Metanephros (tissue), 1 donor: ENCODE results near the gene SLC26A9. TPM values are rescaled to one million over a fixed set of nuclear protein-coding genes. Genes with fewer than 3 reads are reported as not detected.

Experiments
- total RNA-seq: library from RNA; depleted of rRNA; stranded (reverse); fragments of >200 nt; gene quantifications from one replicate; pipeline ENCODE4 v1.2.3, GENCODE V29; 2014

The SLC26A9 gene, protein sequence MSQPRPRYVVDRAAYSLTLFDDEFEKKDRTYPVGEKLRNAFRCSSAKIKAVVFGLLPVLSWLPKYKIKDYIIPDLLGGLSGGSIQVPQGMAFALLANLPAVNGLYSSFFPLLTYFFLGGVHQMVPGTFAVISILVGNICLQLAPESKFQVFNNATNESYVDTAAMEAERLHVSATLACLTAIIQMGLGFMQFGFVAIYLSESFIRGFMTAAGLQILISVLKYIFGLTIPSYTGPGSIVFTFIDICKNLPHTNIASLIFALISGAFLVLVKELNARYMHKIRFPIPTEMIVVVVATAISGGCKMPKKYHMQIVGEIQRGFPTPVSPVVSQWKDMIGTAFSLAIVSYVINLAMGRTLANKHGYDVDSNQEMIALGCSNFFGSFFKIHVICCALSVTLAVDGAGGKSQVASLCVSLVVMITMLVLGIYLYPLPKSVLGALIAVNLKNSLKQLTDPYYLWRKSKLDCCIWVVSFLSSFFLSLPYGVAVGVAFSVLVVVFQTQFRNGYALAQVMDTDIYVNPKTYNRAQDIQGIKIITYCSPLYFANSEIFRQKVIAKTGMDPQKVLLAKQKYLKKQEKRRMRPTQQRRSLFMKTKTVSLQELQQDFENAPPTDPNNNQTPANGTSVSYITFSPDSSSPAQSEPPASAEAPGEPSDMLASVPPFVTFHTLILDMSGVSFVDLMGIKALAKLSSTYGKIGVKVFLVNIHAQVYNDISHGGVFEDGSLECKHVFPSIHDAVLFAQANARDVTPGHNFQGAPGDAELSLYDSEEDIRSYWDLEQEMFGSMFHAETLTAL
- total RNA-seq, result 0.29 TPM

DNA sequence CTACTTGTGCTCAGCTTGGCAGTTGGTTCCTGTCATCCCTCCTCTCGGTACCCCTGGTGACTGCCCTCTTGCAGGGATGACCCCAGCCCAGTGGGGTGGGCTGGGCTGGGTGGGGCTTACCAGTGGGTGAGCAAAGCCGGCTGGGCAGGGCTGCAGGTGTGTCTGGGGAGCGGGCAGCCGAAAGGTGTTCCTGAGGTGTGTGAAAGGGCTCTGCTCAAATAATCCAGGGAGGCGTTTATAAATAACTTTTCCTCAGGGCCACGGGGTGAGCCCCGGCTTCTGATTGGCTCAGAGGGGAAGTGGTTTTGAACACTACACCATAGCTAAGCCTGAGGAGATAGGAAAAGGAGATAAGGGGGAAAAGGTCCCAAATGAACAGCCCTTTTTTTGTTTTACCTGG, at the start of gene SLC26A9:
Gene SLC26A9 (minus strand): TSS at position 212 of the 400 bp plus-strand sequence. CDS start 7,636 bp downstream, outside the sequence.

Other genes with a start within 250 kb of the SLC26A9 start
- gene NUCKS1, start 193.3 kb downstream of the SLC26A9 start, total RNA-seq, result 158 TPM
- 16.2 TPM for gene RAB29, start 168.0 kb downstream of the SLC26A9 start, total RNA-seq
- gene SLC41A1, start 130.3 kb downstream of the SLC26A9 start, total RNA-seq, result 16.6 TPM
- gene PM20D1, start 93.3 kb downstream of the SLC26A9 start, total RNA-seq, result 0.82 TPM
- 3.6 TPM for gene RAB7B, start 59.9 kb upstream of the SLC26A9 start, total RNA-seq
- gene CTSE, start 80.4 kb upstream of the SLC26A9 start, total RNA-seq, result 0.88 TPM
- 1.1 TPM for gene RHEX, start 109.7 kb upstream of the SLC26A9 start, total RNA-seq
- 0.53 TPM for gene AVPR1B, start 173.9 kb upstream of the SLC26A9 start, total RNA-seq